Stimulated activated CD4-positive, alpha-beta T cell treated with anti-CD3 and anti-CD28 coated beads, Interleukin-4, amount 100 ng/mL, for 4 hours (primary cell): Measurements from ENCODE around the gene MAP1LC3B2.
"Not testable (repeated sequence)": the region's sequence is repeated elsewhere in the genome, so short reads cannot be mapped to it uniquely, and the experiment has no call there.

Experiments used
- DNase-seq, 2 experiments: peaks; one replicate each; pipeline ENCODE4 v3.0.0-alpha.2; 2020

MAP1LC3B2 gene

DNA sequence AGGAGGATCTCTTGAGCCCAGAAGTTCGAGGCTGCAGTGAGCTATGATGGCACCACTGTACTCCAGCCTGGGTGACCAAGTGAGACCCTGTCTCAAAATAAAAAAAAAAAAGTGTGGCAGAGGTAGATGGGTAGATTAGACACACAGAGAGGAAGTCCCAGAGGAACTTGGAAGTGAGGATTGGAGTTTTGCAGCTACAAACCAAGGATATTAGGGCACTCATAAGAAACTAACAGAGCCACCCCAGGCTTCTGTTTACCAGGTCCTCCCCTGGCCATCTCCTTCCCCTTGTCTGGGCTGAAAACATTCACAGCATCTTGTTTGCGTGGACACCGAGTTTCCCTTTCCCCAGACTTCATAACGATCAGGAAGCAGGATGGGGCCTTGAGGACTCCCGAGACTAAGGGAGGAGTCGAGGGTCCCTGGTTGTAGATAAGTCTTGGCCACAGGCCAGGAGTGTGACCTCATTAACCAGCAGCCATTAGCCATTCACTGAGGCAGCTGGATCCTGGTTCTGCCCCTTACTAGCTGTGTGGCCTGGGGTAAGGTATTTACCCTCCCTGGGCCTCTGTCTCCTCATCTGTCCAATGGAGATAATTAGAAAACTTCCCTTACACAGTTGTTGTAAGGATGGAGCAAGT, 2.1 kb downstream of the MAP1LC3B2 start:
- no peak for DNase-seq

DNA sequence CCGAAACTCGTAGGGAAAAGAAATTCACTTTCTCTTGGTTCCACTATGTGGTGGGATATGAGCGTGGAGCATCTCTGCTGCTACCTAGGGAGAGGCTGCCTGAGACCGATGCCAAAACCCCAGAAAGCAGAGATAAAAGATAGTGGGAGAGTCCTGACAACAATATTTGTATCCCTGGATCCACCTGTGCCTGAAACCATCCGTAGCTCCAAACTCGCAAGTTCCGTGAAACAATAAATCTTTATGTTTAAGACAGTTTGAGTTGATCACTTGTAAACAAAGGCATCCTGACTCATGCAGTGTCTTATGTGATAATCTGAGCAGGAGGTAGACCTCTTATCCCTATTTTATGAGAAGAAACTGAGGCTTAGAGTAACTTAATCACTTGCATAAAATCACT, 2.9 kb downstream of the MAP1LC3B2 start:
- DNase-seq: no peak

- no peak for DNase-seq
Observed at GRCh38 chr12:116563262-116563661, 4.1 kb downstream of the MAP1LC3B2 start.

GRCh38 chr12:116564080-116564479, 4.9 kb downstream of the MAP1LC3B2 start:
- DNase-seq: no peak

DNA sequence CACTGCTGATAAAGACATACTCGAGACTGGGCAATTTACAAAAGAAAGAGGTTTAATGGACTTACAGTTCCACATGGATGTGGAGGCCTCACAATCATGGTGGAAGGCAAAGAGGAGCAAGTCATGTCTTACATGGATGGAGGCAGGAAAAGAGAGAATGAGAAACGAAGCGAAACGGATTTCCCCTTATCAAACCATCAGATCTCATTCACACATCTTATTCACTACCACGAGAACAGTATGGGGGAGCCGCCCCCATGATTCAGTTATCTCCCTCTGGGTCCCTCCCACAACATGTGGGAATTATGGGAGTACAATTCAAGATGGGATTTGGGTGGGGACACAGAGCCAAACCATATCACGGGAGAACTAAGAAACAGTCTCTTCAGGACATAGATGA, 6.0 kb downstream of the MAP1LC3B2 start:
- DNase-seq: not testable (repeated sequence)

- DNase-seq: no peak
Observed at GRCh38 chr12:116565963-116566362, 6.8 kb downstream of the MAP1LC3B2 start.

DNA sequence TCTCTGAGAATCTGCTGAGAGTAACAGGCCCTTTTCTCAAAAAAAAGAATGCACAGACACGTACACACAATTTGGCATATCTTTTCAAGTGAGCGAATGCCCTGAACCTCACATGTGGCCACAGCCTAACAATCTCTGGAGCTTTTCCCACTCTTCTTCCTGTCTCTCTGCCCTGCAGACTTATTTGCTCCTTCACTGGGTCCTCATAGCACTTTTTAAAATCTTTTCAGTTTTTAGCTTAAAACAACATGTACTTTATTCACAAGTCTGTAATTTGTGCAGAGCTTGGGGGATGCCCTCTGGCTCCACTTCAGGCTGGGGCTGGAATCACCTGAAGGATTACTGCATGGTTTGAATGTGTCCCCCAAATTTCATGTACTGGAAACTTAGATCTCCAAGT, 9.0 kb downstream of the MAP1LC3B2 start:
- DNase-seq: no peak

- no peak for DNase-seq
Observed at GRCh38 chr12:116571089-116571488, 11.9 kb downstream of the MAP1LC3B2 start.

GRCh38 chr12:116573776-116574175, 14.6 kb downstream of the MAP1LC3B2 start:
- no peak for DNase-seq

DNA sequence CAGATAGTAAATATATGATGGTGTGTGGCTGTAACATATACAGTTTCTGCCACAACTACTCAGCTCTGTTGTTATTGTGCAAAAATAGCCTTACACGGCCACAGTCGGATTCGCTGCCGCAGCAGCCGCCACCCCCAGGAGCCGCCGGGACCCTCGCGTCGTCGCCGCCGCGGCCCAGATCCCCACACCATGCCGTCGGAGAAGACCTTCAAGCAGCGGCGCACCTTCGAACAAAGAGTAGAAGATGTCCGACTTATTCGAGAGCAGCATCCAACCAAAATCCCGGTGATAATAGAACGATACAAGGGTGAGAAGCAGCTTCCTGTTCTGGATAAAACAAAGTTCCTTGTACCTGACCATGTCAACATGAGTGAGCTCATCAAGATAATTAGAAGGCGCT, 16.6 kb downstream of the MAP1LC3B2 start:
- not testable (repeated sequence) for DNase-seq

DNA sequence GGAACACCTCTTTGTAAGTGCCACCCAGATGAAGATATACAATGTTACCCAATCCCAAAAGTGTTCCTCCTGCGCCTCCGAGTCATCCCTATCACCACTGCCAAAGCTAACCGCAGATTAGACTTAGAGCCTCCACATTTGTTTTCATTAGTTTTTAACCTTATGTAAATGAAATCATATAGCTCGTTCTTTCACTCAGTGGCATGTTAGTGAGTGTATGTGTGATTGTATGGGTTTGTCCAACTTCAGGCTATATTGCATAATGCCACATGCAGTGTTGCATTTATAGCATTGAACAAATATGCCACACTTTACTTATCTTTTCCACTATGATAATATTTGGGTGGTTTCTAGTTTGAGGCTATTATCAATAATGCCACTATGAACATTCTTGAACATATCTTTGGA, 18.0 kb downstream of the MAP1LC3B2 start:
- no peak for DNase-seq

DNA sequence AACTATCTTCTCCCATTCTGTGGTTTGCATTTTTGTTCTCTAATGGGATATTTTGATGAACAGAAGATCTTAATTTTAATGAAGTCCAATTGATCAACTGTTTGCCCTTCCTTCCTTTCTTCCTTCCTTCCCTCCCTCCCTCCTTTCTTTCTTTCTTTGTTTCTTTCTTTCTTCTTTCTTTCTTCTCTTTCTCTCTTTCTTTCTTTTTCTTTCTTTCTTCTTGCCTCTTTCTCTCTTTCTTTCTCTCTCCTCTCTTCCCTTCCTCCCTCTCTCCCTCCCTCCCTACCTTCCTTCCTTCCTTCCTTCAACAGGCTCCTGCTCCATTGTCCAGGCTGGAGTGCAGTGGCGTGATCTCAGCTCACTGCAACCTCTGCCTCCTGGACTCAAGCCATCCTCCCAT, 18.9 kb downstream of the MAP1LC3B2 start:
- no peak for DNase-seq

GRCh38 chr12:116582610-116583009, 23.4 kb downstream of the MAP1LC3B2 start:
- no peak for DNase-seq

- DNase-seq: no peak
Observed at GRCh38 chr12:116583129-116583694, 24.0 kb downstream of the MAP1LC3B2 start.

DNA sequence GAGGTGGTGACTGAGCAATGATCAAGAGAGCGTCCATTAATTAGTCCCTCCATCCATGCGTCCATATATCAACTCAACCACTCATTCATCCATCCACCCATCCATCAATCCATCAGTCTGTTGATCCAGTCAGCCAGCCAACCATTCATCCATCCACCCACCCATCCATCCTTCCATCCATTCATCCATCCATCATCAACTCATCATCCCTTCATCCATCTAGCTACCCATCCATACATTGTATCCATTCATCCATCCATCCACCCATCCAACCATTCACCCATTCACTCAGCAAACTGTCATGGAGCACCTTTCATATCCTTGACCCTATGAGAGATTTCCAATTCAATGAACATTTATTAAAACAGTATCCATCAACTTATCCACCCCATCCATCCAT, 28.1 kb downstream of the MAP1LC3B2 start:
- no peak for DNase-seq

DNA sequence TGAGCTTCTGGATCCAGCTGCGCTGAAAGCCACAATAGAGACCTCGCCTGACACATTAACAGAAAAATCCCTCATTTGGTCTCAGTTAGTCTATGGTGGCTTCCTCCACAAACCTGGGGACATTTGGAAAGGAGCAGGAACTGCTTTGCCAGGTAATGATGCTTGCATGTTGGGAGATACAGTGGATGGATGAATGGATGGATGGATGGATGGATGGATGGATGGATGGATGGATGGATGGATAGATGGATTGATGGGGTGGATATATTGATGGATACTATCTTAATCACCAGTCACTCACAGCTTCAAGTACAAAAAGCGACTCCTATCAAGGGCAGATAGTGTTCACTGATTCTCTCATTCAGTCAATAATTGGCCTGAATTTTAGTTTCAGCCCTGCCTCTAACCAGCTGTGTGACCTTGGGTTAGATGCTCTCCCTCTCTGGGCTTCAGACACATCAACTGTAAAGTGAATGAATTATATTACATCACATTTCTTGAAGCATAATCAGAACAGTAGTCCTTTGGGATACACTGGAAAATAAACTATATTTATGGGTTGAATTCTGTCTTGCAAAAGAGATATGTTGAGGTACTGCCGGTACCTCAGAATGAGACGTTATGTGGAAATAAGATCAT, 29.3 kb downstream of the MAP1LC3B2 start:
- no peak for DNase-seq

DNA sequence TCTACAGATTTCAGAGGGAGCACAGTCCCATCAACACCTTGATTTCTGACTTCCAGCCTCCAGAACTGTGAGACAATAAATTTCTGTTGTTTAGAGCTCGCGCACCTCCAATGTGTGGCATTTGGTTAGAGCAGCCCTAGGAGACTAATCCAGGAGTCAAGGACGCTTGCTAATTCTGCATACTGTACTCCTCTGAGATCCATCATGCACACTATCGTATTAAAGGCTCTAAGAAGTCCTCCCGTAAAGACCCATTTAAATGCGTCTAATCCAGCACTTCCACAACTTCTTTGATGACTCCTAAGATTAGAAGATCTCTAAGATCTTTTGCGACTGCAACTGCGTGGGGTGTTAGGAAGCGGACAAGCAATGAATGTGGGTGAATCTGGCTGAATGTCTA, 30.4 kb downstream of the MAP1LC3B2 start:
- no peak for DNase-seq

- DNase-seq: no peak
Observed at GRCh38 chr12:116590561-116590960, 31.4 kb downstream of the MAP1LC3B2 start.

DNA sequence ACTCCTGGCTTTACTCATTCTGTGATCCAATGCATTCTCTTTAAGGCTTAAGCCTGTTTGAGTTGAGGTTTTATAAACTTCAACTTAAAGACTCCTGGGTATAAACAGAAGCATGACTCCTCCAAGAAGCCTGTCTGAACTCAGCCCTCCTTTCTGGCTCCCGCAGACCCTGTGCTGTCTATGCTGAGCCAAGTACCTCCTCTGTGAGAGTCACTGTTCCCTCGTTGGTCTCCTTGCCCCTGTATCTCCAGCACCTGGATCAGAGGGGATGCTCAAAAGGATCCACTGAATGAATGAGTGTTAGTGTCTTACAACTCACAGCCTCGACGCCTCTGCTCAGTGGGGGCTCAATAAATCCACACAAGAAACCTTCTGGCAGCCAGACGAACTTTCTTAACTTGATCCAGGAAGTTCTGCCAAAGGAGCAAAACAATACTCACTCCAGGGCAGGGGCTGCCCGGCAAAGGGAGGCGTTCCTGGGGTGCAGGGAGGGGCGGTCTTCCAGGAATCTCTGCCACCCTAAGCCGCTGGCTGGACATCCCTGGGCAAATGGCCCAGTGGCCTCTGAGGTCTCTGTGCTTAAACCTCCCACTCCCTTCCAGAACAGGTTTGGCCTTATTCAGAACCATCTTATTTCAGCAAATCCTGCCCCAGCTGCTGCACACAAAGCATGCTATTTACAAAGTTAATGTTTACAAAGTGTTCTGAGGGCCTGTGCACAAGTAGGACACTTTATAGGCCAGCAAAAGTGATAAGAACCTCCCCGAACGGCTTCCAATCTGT, 32.9 kb downstream of the MAP1LC3B2 start:
- DNase-seq: no peak

DNA sequence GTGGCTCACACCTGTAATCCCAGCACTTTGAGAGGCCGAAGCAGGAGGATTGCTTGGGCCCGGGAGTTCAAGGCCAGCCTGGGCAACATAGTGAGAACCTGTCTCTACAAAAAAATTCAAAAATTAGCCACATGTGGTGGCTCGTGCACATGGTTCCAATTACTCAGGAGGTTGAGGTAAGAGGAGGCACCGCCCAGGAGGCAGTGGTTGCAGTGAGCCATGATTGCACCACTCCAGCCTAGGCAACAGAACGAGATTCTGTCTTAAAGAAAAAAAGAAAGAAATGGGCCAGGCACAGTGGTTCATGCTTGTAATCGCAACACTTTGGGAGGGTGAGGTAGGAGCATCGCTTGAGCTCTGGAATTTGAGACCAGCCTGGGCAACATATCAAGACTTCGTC, 33.5 kb downstream of the MAP1LC3B2 start:
- no peak for DNase-seq

- DNase-seq: peak; percentile 5 to 37
Observed at GRCh38 chr12:116594325-116595038, 35.3 kb downstream of the MAP1LC3B2 start.

DNA sequence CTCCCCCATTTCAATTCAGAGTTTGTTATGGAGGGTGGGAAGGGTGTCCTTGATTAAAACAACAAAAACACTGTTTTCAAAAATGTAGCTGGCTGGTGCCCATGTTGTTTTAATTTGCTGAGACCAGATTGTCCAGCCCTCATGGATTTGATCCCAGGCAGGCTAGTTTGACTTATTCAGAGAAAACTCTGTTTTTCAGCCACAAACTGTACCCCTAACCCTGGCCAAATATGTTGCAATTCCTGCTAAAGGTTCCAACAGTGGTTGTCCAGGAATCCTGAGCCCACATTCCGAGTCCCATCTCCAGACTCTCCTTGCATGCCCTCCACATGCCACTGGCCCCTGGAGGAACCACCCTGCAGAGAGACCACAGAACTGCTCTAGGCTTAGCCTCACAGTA, 36.0 kb downstream of the MAP1LC3B2 start:
- DNase-seq: no peak

- no peak for DNase-seq
Observed at GRCh38 chr12:116595672-116596071, 36.5 kb downstream of the MAP1LC3B2 start.
